ENCODE results near the gene CREB3L1.
A peak's percentile ranks its signal among the peaks of the same experiment; 100 is the strongest.

CREB3L1 gene

GRCh38 chr11:46333394-46333947 is 56.0 kb downstream of the CREB3L1 start:
- H3K9me3 ChIP-seq (ENCODE audit: insufficient read depth, low read length) = no peaks in the 10 kb centered on the region
- H2AFZ ChIP-seq (ENCODE audit: low read depth, low read length, severe bottlenecking) = no peak overlapping the region
- peak overlapping the region; percentile 1 for H3K4me2 ChIP-seq (ENCODE audit: low read depth, low read length, poor library complexity, severe bottlenecking)
- no peak for TF ChIP-seq EZH2phosphoT487 (conservative IDR thresholded peaks at IDR 0.05; ENCODE audit: low read length)
- TF ChIP-seq, protein P1, sequence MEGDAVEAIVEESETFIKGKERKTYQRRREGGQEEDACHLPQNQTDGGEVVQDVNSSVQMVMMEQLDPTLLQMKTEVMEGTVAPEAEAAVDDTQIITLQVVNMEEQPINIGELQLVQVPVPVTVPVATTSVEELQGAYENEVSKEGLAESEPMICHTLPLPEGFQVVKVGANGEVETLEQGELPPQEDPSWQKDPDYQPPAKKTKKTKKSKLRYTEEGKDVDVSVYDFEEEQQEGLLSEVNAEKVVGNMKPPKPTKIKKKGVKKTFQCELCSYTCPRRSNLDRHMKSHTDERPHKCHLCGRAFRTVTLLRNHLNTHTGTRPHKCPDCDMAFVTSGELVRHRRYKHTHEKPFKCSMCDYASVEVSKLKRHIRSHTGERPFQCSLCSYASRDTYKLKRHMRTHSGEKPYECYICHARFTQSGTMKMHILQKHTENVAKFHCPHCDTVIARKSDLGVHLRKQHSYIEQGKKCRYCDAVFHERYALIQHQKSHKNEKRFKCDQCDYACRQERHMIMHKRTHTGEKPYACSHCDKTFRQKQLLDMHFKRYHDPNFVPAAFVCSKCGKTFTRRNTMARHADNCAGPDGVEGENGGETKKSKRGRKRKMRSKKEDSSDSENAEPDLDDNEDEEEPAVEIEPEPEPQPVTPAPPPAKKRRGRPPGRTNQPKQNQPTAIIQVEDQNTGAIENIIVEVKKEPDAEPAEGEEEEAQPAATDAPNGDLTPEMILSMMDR (IDR thresholded peaks at IDR 0.05; ENCODE audit: insufficient read depth, low read length, poor library complexity, severe bottlenecking) = no peak
- H3F3A ChIP-seq (ENCODE audit: insufficient read depth) = no peaks in the 10 kb centered on the region
- H3K36me3 ChIP-seq (ENCODE audit: low read length) = no peaks in the 10 kb centered on the region
- H3K79me2 ChIP-seq (ENCODE audit: insufficient read depth, low read length) = no peaks in the 10 kb centered on the region
- no peak overlapping the region for H3K27ac ChIP-seq (ENCODE audit: low read depth, low read length)
- no peaks in the 10 kb centered on the region for H3K27me3 ChIP-seq (ENCODE audit: low read length)
- no peaks in the 10 kb centered on the region for H3K9me2 ChIP-seq (replicated peaks; ENCODE audit: insufficient read depth, low read length)
- no peaks in the 10 kb centered on the region for H4K20me1 ChIP-seq (ENCODE audit: low read depth, low read length)
- H3K9ac ChIP-seq (ENCODE audit: low read length) = no peak overlapping the region
- no peak overlapping the region for H3K4me3 ChIP-seq (ENCODE audit: insufficient read depth, low read length, poor library complexity, severe bottlenecking)

DNA sequence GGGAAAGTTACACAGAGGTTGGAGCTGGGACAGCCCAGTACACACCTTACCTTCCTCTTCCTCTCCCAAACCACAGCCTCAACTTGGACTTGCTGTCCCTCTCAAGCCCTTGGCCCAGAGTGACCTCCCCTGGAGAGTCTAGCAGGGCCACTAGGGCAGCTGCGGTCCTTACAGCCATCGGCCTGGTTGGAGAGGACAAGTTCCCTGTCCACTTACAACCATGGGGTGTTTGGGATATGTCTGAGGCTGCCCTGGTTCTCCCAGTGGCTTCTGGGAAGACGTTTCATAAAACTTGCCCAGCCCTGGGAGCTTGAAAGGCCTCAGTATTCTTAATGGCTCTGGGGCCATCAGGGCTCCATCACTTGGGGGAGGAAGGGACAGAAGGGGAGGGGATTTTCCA is 56.7 kb downstream of the CREB3L1 start:
- Histone ChIP-seq H2AFZ (ENCODE audit: low read depth, low read length, severe bottlenecking) (no peak overlapping the region), H3K4me2 (ENCODE audit: low read depth, low read length, poor library complexity, severe bottlenecking) (no peak overlapping the region), H3F3A (ENCODE audit: insufficient read depth) (no peaks in the 10 kb centered on the region), H3K27me3 (ENCODE audit: low read length) (no peaks in the 10 kb centered on the region), H4K20me1 (ENCODE audit: low read depth, low read length) (no peaks in the 10 kb centered on the region), H3K9ac (ENCODE audit: low read length) (no peak overlapping the region), H3K9me3 (ENCODE audit: insufficient read depth, low read length) (no peaks in the 10 kb centered on the region), H3K4me3 (ENCODE audit: insufficient read depth, low read length, poor library complexity, severe bottlenecking) (no peak overlapping the region), H3K79me2 (ENCODE audit: insufficient read depth, low read length) (no peaks in the 10 kb centered on the region), H3K36me3 (ENCODE audit: low read length) (no peaks in the 10 kb centered on the region), H3K27ac (ENCODE audit: low read depth, low read length) (no peak overlapping the region), H3K9me2 (replicated peaks; ENCODE audit: insufficient read depth, low read length) (no peaks in the 10 kb centered on the region)
- TF ChIP-seq, protein P1 (IDR thresholded peaks at IDR 0.05; ENCODE audit: insufficient read depth, low read length, poor library complexity, severe bottlenecking) = no peak
- no peak for TF ChIP-seq EZH2phosphoT487 (conservative IDR thresholded peaks at IDR 0.05; ENCODE audit: low read length)

GRCh38 chr11:46335271-46335670 is 57.8 kb downstream of the CREB3L1 start:
- Histone ChIP-seq H3K27ac (ENCODE audit: low read depth, low read length) (no peak overlapping the region), H3K9ac (ENCODE audit: low read length) (no peak overlapping the region), H3F3A (ENCODE audit: insufficient read depth) (no peaks in the 10 kb centered on the region), H3K4me2 (ENCODE audit: low read depth, low read length, poor library complexity, severe bottlenecking) (no peak overlapping the region), H3K27me3 (ENCODE audit: low read length) (no peaks in the 10 kb centered on the region), H3K4me3 (ENCODE audit: insufficient read depth, low read length, poor library complexity, severe bottlenecking) (no peak overlapping the region), H4K20me1 (ENCODE audit: low read depth, low read length) (no peaks in the 10 kb centered on the region), H3K9me3 (ENCODE audit: insufficient read depth, low read length) (no peaks in the 10 kb centered on the region), H3K79me2 (ENCODE audit: insufficient read depth, low read length) (no peaks in the 10 kb centered on the region), H2AFZ (ENCODE audit: low read depth, low read length, severe bottlenecking) (no peak overlapping the region), H3K36me3 (ENCODE audit: low read length) (no peaks in the 10 kb centered on the region), H3K9me2 (replicated peaks; ENCODE audit: insufficient read depth, low read length) (no peaks in the 10 kb centered on the region)
- TF ChIP-seq EZH2phosphoT487 (conservative IDR thresholded peaks at IDR 0.05; ENCODE audit: low read length) = no peak
- TF ChIP-seq, protein P1 (IDR thresholded peaks at IDR 0.05; ENCODE audit: insufficient read depth, low read length, poor library complexity, severe bottlenecking) = no peak
